Activated CD4-positive, alpha-beta T cell treated with anti-CD3 and anti-CD28 coated beads, Interleukin-2, amount 50 U/mL, for 1 hour (primary cell): Measurements from ENCODE around the gene MAP1LC3B.

Experiments
- DNase-seq: peaks from one replicate; pipeline ENCODE4 v3.0.0-alpha.2; 2020

MAP1LC3B gene

DNA sequence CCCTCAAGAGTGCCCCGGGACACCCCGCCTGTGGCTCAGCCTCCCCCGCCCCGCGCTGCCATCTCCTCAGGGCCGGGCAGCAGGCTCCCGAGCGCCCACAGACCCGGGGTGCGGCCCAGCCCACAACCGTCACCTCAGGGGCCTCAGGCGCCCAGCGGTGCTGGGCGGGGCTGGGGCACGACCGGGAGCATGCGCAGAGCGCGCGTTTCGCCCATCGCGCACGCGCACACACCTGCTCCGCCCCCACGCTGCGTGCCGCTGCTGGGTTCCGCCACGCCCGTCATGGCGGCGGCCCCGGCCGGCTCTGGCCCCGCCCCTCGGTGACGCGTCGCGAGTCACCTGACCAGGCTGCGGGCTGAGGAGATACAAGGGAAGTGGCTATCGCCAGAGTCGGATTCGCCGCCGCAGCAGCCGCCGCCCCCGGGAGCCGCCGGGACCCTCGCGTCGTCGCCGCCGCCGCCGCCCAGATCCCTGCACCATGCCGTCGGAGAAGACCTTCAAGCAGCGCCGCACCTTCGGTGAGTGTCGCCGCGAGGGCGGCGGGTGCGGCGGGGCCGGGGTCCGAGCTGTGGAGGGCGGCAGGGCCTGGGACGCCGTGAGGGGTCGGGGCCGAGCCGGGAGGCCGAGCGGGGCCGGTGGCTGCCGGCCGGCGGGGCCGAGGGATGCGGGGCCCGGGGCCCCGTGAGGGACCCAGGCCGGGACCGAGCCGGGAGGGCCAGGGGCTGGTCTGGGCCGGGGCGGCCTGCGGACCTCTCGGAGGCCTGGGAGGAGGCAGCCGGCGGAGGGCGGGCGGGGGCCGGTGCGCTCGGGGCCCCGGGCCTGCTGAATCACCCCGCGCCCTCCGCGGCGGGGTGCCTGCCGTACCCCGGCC is at the start of gene MAP1LC3B:
Gene MAP1LC3B, plus strand, starts transcription at position 387 of the 871 bp plus-strand sequence. Its CDS starts 92 bp downstream, at position 479.
- peak; percentile 97 for DNase-seq

DNA sequence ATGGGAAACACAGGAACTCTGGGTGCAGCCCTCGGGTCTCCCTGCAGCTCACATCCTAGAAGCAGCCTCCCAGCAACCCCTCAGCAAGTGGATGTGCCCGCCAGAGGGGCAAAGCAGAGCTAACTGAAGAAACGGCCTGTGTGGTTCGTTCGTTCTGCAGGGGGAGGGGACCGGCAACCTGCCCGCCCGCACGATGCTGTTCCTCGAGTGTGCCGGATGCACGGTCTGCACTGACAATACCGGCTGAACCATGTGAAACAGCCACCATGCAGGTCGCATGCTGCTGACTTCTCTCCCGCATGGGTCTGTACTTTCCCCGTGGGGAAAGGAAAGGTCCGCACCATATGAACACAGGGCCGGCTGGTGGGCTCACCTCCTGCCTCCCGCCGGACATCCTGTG is 49.6 kb upstream of the MAP1LC3B start:
- DNase-seq, result no peak

DNA sequence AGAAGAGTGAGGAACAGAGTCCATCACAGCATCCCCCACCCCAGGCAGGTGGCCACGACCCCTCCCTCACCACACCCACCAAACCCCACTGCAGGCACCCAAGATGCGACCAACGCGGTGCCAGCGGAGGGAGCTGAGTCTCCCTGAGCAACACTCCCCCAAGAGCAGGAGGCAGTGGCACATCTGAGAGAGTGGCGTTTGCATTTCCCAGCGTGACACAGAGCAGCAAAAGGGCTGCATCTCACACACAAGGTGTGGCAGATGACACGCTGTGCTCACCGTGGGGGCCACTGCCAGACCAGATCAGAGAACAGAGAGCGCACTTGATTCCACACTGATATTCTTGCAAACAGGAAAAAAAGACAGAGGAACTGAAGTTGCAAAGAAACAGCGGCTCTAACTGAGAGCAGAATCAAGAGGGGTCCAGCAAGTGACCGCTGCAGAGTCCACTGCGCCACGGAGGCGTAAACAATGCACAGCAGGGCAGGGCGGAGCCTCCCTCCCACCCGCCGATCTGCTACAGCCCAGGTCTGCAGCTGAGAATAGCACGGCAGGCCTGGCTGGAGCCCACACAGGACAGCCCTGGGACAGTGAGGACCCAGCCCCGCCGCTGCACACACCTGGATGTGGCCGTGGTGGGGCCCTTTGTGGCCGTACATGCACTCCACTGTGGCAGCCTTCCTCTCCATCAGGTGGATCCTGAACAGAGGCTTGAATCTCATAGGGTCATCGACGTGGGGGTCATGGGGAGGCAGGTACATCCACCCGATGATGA is 49.0 kb upstream of the MAP1LC3B start:
- no peak for DNase-seq

DNA sequence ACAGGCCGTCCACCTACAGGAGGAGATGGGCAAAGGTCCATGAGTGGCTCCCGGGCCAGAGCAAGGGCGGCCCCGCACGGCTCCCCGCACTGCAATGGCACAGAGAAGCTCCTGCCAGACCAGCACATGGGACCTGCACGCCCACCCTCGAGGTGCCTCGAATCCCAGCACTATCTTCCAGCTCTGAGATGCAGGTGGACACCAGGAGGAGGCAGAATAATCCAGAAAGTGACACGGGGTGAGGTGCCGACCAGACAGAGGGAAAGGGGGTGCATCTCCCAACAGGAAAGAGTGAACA is 48.4 kb upstream of the MAP1LC3B start:
- DNase-seq, result no peak

DNA sequence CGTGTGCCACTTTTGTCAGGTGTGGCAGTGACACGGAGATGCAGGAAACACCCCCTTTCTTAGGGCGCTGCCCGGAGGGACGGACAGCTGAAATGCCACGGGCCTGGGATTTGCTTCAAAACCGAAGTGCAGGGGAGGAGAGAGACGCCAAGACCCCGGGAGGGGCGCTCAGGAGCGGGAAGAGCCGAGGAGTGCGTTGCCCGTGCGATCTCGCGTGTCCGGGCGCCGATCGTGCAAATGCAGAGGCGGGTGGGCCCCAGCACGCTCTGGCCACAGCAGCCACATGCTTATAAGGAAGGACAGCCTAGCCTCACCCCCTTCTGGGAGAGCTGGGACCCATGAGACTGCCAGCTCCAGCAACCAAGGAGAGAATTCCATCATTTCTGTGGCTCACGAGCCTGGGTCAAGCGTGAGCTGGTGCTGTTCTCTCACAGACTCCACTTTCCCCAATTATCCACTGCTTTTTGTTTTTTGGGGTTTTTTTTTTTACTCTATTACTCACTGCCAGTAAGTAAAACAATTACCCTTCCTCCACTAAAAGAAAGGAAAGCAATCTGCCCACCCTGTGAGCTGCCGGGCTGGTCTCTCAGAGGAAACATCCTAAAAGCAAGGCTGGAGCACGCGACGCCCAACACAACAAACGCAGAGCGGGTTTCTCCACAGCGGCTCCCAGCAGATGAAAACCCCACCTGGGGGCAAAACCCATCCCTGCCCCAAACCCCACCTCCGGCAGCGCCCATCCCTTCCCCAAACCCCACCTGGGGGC is 47.8 kb upstream of the MAP1LC3B start:
- no peak for DNase-seq

DNA sequence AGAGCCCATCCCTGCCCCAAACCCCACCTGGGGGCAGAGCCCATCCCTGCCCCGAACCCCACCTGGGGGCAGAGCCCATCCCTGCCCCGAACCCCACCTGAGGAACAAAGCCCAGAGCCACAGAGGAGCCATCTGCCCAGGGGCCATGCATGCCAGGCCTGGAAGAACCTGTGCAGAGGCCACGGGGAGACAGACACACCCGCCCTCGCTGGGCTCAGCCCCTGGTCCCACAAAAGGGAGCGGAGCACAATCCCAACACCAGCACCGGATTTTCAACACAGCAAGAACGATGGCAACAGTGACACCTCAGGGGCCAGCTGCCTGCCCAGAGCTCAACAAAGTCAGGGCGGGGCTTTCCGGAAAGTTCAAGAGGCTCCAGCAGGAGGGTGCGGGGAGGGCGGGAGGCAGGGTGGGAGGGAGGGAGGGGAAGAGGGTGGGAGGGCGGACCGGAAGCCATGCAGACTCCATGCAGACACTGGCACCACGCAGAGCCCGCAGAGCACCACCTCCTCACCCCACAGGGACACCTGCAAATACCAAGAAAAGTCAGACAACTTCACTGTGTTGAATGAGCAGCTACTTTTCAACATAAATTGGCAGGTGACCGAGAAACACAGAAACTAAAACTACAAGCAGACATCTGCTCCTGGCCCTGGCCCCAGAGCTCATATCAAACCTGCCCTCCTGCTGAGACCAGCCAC is 47.1 kb upstream of the MAP1LC3B start:
- peak; percentile 49 for DNase-seq

DNA sequence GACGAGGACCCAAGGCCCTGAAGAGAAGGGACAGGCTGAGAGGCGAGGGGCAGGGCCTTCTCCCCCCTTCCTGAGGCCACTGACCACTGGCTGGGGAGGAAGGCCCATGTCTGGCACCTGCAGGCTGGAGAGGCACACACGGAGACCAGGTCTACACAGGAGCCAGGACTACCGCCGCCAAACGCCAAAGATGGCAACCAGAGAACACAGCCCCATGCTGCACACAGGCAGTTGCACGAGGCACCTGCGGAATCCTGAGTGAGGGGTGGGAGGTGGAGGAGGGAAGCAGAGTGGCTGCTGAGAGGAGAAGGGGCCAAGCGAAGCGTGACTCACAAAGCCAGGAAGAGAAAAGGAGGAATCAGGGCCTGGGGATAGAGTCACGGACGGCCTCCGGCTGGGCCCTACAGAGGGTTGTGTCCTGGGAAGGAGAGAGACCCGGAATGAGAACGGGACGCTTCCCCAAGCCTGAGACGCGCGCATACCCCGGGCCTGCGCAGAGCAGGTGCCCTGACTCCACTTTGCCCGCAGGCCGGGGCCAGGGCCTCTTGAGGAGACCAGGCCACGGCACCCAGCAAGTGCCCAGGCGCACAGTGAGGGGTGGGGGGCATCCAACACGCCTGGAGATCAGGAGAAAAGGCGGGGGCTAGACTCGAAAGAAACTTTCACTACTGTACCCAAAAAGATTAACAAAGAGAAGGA is 46.3 kb upstream of the MAP1LC3B start:
- no peak for DNase-seq

DNA sequence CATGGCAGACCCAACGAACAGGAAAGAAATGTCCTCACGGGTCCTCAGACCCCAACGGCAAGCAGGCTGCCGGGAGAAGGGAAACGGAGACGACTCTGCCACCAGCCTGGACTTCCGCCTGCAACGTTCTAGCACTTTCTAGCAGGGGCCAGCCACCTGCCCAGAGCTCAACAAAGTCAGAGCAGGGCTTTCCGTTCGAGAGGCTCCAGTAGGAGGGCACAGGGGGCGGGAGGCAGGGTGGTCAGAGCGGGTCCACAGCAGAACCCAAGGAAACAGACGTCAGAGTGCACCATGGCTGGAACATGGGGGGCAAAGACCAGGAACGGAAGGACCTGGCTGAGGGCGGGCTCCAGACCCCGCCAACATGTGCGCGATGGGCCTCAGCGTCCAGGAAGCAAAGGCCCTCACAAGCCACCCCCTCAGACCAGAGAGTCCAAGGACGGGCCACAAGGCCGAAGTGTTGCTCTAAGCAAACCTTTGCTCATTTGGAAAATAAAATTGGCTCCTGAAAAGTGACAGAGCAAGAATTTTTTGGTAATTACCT is 45.5 kb upstream of the MAP1LC3B start:
- no peak for DNase-seq

DNA sequence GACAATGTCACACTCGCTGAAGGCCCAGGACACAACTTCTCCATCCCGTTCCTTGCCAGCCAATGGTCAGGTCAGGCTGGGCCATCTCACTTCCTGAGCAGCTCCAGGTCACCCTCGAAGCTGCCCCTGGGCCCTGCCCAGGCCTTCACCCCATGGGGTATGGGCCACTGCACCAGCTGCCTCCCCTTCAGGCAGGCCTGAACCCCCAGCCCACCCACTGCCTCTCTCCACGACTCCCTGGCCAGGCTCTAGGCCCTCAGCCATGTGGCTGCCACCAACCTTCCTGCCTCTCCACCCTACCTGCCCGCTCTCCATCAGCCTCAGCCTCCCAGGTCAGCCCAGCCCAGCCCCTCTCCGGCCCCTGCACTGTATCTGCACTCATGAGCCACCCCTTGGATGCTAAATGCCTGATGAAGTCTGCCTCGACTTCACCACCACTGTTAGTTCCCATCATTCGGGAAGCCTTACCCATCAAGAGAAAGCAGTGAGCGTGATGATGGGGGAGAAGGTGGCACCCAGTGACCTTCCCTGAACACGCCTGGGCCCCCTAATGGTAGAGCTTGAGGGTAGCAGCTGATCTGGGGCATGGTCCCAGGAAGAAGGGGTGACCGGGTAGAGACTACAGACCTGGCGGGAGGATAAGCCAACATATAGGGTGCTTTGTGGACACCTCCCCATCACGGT is 44.1 kb upstream of the MAP1LC3B start:
- no peak for DNase-seq

DNA sequence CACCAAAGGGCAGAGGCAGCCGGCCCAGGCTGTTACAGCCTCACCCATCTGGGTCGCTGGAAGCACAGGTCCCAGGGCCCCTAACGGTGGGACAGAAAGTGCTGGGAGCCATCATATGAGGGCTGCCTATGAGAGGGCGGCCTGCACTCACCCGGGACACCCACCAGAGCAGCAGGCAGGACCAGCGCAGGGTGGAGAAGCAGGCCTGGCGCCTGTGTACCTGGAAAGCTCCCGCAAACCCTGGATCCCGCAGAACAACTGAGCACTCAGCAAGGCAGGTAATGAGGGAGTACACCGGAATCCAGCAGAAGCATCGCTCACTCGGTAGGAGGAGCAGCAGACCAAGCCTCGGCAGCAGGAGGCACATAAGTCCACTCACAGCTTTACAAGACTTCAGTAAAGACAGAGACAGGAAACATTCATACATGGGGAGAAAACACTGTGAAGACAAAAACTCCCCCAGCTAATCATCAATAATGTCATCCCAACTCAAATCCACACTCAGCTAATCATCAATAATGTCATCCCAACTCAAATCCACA is 43.4 kb upstream of the MAP1LC3B start:
- DNase-seq, result no peak

DNA sequence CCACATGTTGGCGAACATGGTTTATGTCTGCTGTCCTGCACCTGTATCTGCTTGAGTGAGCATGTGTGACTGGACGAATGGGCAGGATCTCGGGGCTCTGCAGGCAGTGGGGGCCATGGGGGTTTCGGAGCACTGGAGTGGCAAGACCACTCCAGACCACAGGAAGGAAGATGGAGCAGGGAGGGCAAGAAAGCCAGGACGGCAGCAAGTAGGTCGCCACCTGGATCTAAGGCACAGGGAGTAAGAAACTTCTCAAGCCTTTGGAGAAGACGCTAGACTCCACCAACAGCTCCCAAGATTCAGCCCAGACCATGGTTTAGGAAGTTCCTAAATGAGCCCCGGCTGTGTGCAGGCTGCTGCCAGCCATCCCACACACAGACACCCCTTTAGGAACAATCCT is 42.1 kb upstream of the MAP1LC3B start:
- no peak for DNase-seq

DNA sequence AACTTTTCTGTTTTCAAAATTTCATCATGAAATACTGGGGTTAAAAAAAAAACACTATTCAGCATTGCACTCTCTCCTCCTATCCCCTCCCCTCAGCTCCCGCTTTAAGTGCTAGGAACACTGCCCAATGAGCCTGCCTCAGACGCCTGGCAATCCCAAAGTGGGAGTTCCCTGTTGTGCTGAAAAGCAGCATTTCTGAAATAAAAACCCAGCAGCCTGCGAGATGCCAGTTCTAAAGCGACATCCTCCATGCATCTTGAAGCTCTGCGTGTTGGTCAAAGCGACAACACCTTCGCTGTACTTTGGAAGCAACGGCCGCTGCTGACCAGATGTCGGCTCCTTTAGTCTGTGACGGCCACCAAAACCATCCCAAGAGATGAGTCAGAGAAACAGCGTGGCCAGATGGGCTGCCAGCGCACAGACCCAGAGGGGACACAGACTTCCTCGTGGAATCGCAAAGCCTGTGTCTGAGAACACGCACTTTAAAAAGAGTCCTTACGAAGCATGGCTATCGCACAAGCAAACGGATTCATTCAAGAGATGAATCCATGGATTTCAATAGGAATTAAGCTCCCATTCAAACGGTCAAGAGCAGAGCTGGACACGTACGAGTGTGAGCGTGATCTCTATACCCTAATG is 41.3 kb upstream of the MAP1LC3B start:
- DNase-seq, result no peak

DNA sequence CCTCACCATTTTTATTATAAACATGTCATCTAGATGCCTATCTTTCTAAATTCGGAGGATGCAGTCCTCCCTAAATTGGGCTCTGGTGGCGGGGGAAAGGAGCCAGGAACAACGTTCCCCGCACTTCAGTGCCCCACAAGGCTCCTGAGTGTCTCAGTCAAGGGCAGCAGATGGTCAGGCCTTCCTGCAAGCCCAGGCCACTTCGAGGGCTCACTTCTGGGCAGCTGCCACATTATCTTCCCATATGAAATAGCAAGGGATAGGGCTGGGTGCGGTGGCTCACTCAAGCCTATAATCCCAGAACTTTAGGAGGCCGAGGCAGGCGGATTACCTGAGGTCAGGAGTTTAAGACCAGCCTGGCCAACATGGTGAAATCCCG is 40.8 kb upstream of the MAP1LC3B start:
- DNase-seq, result no peak

DNA sequence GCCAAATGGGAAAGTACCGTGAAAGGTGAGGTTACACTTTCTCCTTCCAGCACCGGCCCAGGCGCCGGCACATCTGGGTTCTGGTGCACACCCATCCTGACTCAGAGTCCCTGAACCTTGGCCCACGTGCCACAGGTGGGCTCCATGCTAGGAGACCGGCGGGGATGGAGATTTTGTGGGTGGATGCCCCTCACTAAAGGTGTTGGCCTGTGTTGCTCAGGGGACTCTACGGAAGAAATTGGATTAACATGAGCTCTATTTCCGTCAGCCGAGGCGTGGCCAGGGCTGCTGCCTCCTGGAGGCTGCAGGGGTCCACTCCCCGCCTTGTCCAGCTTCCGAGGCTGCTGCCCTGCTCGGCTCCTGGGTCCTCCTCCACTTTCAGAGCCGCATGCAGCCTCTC is 39.3 kb upstream of the MAP1LC3B start:
- no peak for DNase-seq

DNA sequence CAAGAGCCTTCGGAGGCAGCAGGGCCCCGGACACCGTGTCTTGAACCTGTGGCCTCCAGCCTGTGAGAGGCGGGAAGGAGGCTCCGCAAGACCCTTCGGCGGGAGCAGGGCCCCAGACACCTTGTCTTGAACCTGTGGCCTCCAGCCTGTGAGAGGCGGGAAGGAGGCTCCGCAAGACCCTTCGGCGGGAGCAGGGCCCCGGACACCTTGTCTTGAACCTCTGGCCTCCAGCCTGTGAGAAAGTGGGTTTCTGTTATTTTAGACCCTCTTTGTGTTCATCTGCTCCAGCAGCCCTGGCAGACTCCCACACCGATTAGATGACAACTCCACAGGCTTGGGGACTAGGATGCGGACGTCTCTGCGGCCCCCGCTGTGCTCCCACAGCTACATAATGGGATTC is 38.5 kb upstream of the MAP1LC3B start:
- DNase-seq, result no peak

DNA sequence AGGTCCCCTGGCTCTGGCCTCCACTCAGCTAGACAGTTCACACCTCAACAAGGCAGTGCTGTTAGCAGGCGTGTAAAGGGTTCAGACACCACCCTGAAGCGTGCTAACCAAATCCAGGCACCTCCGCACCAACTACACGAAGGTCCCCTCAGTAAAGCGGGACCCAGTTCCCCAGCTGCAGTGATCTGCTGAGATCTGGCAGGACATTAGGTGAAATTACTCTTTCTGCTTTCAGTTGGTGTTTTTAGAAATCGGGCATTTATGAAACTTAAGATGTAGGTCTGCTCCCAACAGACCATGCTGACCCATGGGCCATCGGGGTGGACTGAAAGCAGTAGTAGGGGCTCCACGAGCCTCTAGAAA is 35.7 kb upstream of the MAP1LC3B start:
- no peak for DNase-seq

DNA sequence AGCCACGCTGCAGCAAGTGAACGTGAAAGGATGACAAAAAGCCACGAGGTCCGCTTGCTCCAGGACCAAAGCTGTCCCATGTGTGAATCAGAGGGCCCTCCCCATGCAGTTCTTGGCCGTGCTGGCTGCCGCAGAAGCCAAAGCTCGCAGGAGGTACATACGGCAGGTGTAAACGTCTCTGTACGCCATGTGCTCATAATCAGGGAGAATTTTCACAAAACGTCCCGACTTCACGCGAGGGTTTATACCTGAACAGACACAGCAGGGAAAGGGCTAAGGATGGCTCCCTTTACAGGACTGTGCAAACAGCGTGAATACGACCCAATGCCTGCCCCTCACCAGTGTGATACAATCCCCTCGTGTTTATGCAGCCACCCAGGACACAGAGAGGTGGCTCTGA is 33.9 kb upstream of the MAP1LC3B start:
- DNase-seq, result no peak

DNA sequence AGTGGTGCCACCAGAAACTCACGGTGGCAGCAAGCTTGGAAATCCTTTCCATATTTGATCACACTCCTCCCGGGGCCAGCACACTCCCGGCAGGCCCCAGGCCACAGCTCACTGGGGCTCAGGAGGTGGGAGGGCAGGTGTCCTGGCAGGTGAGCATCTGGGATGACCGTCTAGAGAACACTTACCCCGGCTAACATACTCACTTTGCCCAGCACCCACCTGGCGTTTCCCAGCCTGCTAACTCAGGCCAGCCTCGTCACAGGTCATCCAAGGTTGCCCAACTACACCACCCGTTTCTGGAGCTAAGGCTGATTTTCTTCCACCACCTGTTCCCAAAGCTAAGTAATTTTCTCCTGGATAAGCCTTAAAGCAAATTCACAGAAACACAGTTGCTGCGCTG is 33.4 kb upstream of the MAP1LC3B start:
- no peak for DNase-seq

DNA sequence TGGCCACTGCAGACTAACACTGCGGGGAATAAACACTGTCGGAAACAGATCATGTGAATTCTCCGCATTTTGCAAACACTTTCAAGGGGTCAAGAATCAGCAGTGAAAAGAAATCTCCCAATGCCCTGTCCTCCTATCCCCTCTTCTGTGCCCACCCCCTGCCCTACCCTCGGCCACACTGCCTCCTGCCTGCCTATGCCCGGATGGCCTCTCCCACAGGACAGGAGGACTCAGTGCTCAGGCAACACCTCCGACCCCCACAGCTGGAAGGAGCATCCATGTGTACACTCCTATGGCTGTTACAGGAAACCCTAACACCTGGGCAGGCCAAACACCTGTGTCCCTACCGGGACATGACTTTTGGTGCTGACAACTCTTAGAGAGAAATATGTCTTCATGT is 33.0 kb upstream of the MAP1LC3B start:
- DNase-seq, result no peak

DNA sequence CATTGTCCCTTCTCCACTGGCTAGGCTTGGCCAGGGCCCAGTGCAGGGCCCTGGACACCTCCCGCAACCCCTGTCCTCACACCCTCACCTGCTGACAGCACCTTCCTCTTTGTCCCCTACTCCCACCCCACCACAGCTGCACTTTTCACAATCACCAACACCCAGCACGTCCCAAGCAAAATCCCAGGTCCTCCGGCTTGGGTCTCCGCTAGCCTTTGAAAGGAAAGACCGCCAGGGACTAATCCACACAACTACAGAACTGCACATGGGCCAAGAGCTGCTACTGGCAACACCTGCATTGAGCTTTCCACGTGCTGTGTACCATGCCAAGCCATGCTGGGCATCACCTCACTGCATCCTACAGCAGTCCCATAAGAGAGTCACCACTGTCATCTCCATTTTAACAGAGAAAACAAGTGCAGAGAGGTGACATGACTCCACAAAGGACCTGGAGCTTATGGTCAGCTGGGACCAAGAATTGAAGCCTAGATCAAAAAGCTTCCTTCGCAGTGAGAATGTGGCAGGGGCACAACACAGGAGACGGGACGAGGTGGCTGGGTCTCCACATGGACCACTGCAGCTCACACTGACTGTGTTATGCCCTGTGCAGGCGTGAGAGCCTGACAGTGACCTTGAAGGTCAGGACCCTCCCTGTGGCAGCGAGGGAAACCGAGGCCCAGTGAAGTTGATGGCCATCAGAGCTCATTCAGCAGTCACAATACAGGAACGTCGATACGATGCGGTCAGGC is 31.1 kb upstream of the MAP1LC3B start:
- no peak for DNase-seq
